ENCODE data around the gene KCNH2.

DNA sequence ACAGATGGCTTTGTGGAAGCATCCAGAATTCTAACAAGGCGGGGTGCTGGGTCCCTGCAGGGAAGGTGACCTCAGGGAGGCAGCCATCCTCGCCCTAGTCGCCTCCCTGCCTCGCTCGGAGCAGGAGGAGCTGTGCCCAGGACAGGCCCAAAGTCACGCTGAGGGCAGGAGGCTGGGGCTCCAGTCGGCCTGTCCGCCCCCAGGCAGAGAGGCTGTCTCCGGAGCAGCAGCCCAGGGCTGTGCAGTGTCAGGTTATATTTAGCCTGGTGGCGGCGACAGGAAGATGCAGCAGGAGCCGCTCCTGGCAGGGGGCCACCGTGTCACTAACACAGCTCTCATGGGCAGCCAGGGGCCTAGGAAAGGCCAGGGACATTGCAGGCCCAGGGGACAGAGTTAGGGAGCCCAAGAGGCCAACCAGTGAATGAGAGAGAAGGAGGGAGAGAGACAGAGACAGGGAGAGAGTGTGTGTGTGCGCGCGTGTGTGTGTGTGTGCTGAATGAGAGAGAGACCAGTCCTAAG, 13.5 kb downstream of the KCNH2 start:
- TF ChIP-seq, protein P1, sequence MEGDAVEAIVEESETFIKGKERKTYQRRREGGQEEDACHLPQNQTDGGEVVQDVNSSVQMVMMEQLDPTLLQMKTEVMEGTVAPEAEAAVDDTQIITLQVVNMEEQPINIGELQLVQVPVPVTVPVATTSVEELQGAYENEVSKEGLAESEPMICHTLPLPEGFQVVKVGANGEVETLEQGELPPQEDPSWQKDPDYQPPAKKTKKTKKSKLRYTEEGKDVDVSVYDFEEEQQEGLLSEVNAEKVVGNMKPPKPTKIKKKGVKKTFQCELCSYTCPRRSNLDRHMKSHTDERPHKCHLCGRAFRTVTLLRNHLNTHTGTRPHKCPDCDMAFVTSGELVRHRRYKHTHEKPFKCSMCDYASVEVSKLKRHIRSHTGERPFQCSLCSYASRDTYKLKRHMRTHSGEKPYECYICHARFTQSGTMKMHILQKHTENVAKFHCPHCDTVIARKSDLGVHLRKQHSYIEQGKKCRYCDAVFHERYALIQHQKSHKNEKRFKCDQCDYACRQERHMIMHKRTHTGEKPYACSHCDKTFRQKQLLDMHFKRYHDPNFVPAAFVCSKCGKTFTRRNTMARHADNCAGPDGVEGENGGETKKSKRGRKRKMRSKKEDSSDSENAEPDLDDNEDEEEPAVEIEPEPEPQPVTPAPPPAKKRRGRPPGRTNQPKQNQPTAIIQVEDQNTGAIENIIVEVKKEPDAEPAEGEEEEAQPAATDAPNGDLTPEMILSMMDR (IDR thresholded peaks at IDR 0.05), result no peak
- TF ChIP-seq EZH2 (IDR thresholded peaks at IDR 0.05; ENCODE audit: borderline replicate concordance, insufficient read depth, low read depth, low read length, poor library complexity, severe bottlenecking), result no peak
